GM21737 (cell line): Measurements from ENCODE around the gene CELSR2.
A peak's percentile ranks its signal among the peaks of the same experiment; 100 is the strongest.

Experiments used
- ATAC-seq: cut with Tn5 transposase; IDR thresholded peaks from one replicate; pipeline ENCODE4 v1.9.1; 2021; ENCODE audit warnings: mild to moderate bottlenecking, moderate library complexity; ENCODE audit not compliant: unreplicated experiment

Gene CELSR2

DNA sequence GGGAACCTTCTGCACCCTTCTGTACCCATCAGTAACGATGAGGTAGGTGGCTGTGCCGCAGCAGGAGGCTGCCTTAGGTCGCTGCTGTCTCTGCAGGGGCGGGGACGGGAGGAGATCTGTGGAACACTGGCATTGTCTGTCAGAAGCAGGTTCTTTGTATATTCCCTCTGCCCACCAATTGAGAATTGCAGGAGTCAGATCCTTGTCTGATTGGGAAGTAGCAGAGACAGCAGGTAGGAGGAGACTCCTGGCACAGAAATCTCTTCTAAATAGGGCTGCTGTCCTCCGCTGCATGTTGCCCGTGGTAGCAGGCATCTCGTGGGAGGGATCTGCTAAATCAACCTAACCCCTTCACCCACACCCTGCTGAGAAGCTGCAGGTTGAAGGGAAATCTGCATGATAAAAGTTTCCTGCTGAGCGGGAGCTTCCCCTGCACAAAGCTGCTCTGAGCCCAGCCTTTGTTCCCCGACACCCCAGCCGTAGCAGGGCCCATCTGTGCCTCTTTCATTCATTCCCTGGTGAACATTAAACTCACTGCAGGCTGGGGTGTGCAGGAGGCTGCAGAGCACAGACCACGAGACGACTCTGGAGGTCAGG is 19.7 kb upstream of the CELSR2 start:
- no peak for ATAC-seq

GRCh38 chr1:109231066-109231465 is 18.3 kb upstream of the CELSR2 start:
- no peak for ATAC-seq

DNA sequence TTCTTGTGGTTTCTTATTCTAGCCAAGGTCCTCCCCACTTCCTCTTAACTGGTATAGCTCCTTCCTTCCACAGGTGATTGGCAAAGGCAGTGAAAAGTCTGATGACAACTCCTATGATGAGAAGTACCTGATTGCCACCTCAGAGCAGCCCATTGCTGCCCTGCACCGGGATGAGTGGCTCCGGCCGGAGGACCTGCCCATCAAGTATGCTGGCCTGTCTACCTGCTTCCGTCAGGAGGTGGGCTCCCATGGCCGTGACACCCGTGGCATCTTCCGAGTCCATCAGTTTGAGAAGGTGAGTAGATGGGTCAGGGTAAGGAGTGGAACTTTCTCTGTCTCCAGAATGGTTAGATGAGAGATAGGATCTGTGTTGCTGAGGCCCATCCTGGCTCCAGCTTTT is 14.2 kb upstream of the CELSR2 start:
- ATAC-seq, result no peak

GRCh38 chr1:109237512-109237911 is 11.8 kb upstream of the CELSR2 start:
- ATAC-seq, result no peak

DNA sequence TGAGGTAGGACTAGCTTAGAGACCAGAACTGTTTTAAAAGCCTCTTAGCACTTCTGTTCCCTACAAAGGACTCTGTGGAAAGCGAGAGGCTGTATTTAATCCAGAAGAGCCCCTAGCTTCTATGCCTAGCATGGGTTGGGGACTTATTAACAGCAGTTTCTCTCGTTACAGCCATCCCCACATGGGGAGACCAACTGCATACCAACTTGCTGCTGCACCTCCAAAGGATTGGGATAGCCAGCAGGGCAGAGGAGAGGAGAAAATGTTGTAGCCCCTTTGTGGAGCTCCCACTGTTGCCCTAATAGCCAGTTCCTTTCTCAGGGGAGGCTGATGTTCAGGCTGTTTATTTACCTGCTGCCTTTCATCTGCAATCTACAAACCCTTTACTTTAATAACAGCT is 11.0 kb upstream of the CELSR2 start:
- no peak for ATAC-seq

DNA sequence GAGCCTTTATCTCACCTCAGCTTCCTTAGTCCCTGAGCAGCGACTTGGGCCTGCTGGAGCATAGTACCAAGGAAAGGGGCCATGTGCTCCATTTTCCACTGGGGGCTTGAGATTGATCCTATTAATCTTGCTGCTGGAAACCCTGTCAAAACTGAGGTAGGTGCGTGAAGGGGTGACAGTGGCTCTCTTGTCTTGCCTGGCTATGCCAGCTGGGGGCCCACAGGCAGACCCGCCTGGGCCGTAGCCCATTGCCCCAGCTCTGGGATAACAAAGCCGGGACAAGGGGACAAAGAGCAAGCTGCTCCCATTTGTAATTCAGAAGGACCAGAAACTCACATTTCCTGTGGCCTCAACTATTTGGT is 10.3 kb upstream of the CELSR2 start:
- no peak for ATAC-seq

GRCh38 chr1:109239409-109240068 is 9.8 kb upstream of the CELSR2 start:
- no peak for ATAC-seq

DNA sequence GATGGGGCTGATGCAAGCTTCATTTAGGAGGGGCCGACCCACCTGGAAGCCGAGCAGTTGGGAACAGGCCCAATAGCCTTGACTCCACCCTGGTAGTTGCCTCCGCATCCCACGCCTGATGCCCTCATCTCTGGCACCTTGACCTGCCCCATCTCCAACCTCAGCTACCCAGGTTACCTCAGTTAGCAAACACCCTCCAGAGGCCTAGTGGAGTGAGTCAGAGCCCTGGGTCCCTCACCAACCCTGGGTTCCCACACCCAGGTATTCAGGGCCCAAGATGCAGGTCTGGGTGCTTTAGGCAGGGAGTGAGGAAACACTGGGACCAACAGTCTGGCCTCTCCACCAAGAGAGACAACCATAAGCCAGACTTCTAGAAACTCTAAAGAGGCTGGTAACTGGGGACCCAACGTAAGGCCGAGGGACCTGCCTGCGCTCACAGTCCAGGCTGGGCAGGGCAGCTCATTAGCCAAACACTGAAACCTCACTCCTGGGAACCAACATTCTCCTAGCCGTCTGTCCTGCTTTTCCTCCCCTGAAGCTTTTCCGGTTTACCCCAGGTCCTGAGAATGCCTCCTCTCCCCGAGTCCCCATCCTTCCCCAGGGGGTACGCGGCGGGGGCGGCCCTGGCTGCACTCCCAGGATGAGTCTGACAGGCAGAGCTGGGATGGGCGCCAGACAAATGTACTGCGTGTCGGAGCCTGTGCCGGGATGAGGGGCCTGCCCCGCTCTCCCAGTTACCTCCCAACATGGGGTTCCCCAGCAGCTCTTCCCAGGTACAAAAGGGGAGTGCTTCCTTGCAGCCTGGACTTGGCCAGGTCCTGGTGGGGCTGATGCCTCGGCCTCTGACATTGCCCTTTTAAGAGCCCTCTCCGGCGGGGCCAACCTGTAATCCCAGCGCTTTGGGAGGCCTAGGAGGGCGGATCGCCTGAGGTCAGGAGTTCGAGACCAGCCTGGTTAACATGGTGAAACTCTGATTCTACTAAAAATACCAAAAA is 8.9 kb upstream of the CELSR2 start:
- no peak for ATAC-seq

- ATAC-seq, result no peak
Measured at GRCh38 chr1:109241344-109241743, 8.0 kb upstream of the CELSR2 start.

DNA sequence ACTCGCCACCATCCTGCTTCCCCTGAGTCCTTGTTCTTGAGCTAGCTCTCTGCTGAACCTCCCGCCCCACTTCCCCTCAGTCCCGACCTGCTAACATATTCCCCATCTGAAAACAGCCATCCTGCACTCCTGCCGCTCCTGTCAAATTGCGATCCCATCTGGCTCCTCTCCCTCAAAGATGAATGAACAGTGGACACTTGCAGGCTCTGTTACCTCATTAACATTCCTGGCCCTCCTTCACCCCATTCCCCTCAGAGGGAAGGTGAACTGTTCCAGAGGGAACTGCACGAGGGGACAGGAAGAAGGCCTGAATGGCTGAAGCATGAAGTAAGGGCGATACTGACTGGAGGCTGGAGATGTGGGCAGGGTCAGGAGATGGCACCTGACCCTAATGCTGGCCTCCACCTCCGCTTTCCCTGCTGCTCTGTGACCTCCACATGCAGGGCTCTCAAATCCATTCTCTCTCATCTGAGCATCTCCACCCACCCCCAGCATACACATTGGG is 7.4 kb upstream of the CELSR2 start:
- ATAC-seq, result no peak

DNA sequence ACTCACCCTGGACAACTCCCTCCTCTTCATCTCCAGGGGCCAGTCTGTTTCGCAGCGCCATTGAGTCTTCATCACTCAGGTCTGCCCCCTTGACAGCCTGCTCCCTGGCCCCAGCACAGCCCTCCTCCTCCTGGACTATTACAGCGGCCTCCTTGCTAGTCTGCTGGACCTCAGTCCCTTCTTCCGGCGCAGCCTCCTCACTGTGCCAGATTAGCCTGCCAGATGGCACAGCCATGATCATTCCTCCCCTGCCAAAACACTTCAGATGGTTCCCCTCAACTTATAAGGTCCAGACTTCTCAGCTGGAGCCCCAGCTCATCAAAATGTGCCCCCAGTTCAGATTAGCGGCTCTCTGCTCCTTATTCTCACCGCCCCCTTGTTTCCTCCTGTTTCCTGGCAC is 7.0 kb upstream of the CELSR2 start:
- ATAC-seq, result no peak

DNA sequence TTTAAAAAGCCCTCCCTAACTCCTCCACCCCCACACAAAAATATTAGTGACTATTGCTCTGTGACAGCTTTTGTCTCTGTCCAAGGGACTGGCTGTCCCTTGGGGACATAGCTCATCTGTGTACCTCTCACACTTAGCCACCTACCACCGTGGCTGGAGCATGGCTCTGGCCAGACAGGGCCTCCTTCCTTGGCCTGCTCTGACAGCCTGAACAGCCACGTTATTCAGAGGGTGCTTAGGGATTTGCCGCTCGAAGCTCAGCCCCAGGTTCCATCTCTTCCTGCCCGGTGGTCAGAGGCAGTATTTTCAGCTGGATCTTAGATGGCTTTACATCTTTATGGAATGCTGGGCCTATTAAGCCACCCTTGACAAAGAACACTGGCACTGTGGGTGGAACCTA is 6.1 kb upstream of the CELSR2 start:
- no peak for ATAC-seq

DNA sequence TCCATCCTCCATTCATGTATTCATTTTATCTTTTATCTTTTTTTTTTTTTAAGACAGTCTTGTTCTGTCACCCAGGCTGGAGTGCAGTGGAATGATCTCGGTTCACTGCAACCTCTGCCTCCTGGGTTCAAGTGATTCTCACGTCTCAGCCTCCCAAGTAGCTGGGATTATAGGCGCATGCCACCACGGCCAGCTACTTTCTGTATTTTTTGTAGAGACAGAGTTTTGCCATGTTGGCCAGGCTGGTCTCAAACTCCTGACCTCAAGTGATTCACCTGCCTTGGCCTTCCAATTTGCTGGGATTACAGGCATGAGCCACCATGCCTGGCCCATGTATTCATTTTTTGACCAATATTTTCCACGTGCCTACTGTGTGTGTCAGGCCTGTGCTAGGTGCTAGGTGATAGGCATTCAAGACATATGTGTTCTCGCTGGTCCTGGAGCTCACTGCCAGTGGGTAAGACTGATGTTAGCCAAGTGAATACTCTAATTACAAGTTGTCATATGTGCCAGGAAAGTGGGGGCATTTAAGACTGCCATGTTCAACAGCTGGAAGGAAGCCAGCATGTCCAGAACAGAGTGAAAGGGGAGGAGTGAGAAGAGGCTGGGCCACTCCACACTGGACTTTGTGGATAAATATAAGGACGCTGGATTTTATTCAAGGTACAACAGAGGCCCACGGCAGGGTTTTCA is 5.3 kb upstream of the CELSR2 start:
- ATAC-seq, result no peak

GRCh38 chr1:109246141-109246551 is 3.2 kb upstream of the CELSR2 start:
- no peak for ATAC-seq

DNA sequence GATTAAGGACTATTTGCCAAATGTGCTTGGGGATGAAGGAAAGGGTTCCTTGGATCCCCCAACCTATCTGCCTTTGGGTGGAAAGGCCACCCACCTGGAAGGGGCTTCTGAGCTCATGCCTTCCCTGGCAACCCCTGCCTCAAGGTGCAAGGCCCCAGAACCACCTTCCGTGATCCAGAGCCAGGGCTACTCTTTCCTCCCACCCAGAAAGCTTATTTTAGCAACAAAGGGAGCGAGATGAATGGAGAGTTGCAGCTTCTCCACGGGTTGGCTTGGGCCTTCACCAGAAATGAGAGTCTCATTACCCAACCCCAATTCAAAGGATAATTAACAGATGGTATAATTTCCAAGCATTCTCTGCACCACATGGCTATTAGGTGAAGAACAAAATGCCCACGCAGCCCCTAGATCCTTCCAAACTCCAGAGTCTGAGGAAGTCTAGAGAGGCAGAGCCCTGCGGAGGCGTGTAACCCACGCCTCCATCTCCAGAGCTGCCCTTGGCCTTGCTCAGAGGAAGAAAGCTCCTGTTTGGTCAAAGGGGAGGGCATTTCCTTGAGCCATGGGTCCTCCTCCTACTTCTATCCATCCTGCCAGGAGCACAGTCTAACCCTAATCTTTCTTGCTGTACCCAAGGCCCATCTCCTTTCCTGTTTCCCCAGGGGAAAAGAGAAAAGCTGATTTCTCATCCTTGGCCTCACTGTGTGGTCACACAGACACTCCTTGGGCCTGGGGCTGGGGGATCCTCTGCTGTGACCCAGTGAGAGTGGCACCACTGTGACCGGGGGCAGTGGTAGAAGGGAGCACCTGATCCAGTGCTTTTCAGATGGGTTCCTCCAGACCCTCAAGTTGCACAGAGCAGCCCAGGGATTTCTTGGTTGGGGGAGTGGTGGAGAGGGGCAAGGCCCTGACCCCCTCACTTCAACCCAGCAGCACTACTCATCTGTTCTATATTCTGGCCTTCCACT is 1.7 kb upstream of the CELSR2 start:
- no peak for ATAC-seq

GRCh38 chr1:109248444-109248796 is 919 bp upstream of the CELSR2 start:
- no peak for ATAC-seq

DNA sequence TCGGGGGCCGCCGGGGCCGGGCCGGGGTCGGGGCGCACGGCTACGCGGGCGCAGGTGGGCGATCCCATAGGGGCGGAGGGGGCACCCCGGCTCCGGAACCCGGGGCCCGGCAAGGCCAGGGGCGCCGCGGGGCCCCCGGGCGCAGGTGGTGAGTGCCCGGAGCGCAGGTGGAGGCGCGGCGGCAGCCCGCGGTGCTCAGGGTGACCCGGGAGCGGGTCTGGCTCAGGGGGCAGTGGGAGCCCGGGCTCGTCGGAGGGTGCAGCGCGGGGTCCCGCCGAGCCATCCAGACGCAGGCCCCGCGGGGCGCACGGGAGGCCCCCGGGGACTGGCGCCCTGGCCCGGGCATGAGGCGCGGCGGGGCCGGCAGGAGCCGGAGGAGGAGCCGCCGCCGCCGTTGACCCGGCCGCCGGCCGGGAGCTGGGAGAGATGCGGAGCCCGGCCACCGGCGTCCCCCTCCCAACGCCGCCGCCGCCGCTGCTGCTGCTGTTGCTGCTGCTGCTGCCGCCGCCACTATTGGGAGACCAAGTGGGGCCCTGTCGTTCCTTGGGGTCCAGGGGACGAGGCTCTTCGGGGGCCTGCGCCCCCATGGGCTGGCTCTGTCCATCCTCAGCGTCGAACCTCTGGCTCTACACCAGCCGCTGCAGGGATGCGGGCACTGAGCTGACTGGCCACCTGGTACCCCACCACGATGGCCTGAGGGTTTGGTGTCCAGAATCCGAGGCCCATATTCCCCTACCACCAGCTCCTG is 489 bp downstream of the CELSR2 start:
- peak; percentile 34 for ATAC-seq

GRCh38 chr1:109250454-109251276 is 1.3 kb downstream of the CELSR2 start:
- no peak for ATAC-seq
